HepG2 (cell line): ENCODE measurements around the gene SLC50A1. TPM values are rescaled to one million over a fixed set of nuclear protein-coding genes. Genes with fewer than 3 reads are reported as not detected.

Experiments used
- ATAD3A ChIP-seq: sonication (generic); formaldehyde crosslinking; IDR thresholded peaks from 2 replicates; pipeline ENCODE4 v1.4.0; 2020; ENCODE audit warnings: missing genetic modification reagents
- ATF3 ChIP-seq: sonication (generic); formaldehyde crosslinking; IDR thresholded peaks from 2 replicates; pipeline ENCODE4 v1.4.0; 2020; ENCODE audit warnings: missing genetic modification reagents
- FOSL2 ChIP-seq: sonication (generic); formaldehyde crosslinking; IDR thresholded peaks from 2 replicates; pipeline ENCODE4 v1.4.0; 2020; ENCODE audit warnings: missing genetic modification reagents
- HMG20B ChIP-seq: conservative IDR thresholded peaks from 2 replicates; pipeline ENCODE4 v1.6.1; 2016; ENCODE audit warnings: missing genetic modification reagents, missing compliant biosample characterization
- IKZF1 ChIP-seq: fragments of 450-650 bp; IDR thresholded peaks from 2 replicates; pipeline ENCODE4 v1.7.1; 2016
- ISX ChIP-seq: sonication (generic); formaldehyde crosslinking; conservative IDR thresholded peaks from 2 replicates; pipeline ENCODE4 v1.5.0; 2020; ENCODE audit warnings: missing genetic modification reagents
- MEIS2 ChIP-seq: sonication (generic); formaldehyde crosslinking; IDR thresholded peaks from 2 replicates; pipeline ENCODE4 v1.9.0; 2021; ENCODE audit warnings: mild to moderate bottlenecking, missing genetic modification reagents
- SMAD1 ChIP-seq: sonication (generic); formaldehyde crosslinking; IDR thresholded peaks from 2 replicates; pipeline ENCODE4 v1.4.0; 2020; ENCODE audit warnings: missing genetic modification reagents, low read depth, mild to moderate bottlenecking, borderline replicate concordance
- THYN1 ChIP-seq: sonication (generic); formaldehyde crosslinking; IDR thresholded peaks from 2 replicates; pipeline ENCODE4 v1.8.1; 2023; ENCODE audit warnings: low read depth, mild to moderate bottlenecking, moderate library complexity, missing genetic modification reagents, borderline replicate concordance
- YEATS4 ChIP-seq: sonication (generic); formaldehyde crosslinking; IDR thresholded peaks from 2 replicates; pipeline ENCODE4 v1.4.0; 2020; ENCODE audit warnings: missing genetic modification reagents, borderline replicate concordance
- ZBTB37 ChIP-seq: sonication (generic); formaldehyde crosslinking; IDR thresholded peaks from 2 replicates; pipeline ENCODE4 v1.4.0; 2020; ENCODE audit warnings: mild to moderate bottlenecking, missing genetic modification reagents
- ZBTB43 ChIP-seq: sonication (generic); formaldehyde crosslinking; conservative IDR thresholded peaks from 2 replicates; pipeline ENCODE4 v1.4.0; 2020; ENCODE audit warnings: missing genetic modification reagents
- ZFP91 ChIP-seq: sonication (generic); formaldehyde crosslinking; IDR thresholded peaks from 2 replicates; pipeline ENCODE4 v1.9.0; 2022; ENCODE audit warnings: missing genetic modification reagents, mild to moderate bottlenecking, borderline replicate concordance
- ZNF382 ChIP-seq: sonication (generic); formaldehyde crosslinking; IDR thresholded peaks from 2 replicates; pipeline ENCODE4 v1.5.0; 2020; ENCODE audit warnings: missing genetic modification reagents, mild to moderate bottlenecking, borderline replicate concordance
- ZNF780A ChIP-seq: sonication (generic); formaldehyde crosslinking; IDR thresholded peaks from 2 replicates; pipeline ENCODE4 v1.8.0; 2022; ENCODE audit warnings: mild to moderate bottlenecking, missing genetic modification reagents, moderate library complexity
- ZNF816 ChIP-seq: sonication (generic); formaldehyde crosslinking; IDR thresholded peaks from 2 replicates; pipeline ENCODE4 v1.8.0; 2022; ENCODE audit warnings: missing genetic modification reagents, mild to moderate bottlenecking, borderline replicate concordance
- ZSCAN22 ChIP-seq: sonication (generic); formaldehyde crosslinking; IDR thresholded peaks from 2 replicates; pipeline ENCODE4 v1.4.0; 2020; ENCODE audit warnings: mild to moderate bottlenecking, missing genetic modification reagents
- polyA plus RNA-seq, 8 experiments: library from polyadenylated mRNA; depleted of rRNA in 3 of 8; stranded (reverse) in 7 of 8; unstranded in 1 of 8; fragments of >200 nt; fragmentation: Illumina TruSeq in 4 of 8; extraction: Trizol in 4 of 8; gene quantifications; 2 replicates each; pipeline versions ENCODE4 v1.2.1 to v1.2.3, GENCODE V29; 2011 to 2016; ENCODE audit warnings: low read depth in 4 of 8, missing spikeins in 1 of 8, mixed read lengths in 1 of 8; ENCODE audit not compliant: insufficient read depth in 1 of 8
- total RNA-seq, 5 experiments: library from RNA; depleted of rRNA; stranded (reverse); fragments of >200 nt; fragmentation: Illumina TruSeq; extraction: Trizol; gene quantifications; 2 replicates each; pipeline ENCODE4 v1.2.3, GENCODE V29; 2016; ENCODE audit warnings: low read depth in 1 of 5
- TF ChIP-seq, protein P1 (sequence below): sonication (generic); formaldehyde crosslinking; IDR thresholded peaks from 2 replicates; pipeline ENCODE4 v1.4.0; 2020; ENCODE audit warnings: missing genetic modification reagents, borderline replicate concordance
- TF ChIP-seq, protein P2 (sequence below): sonication (generic); formaldehyde crosslinking; IDR thresholded peaks from 2 replicates; pipeline ENCODE4 v1.5.0; 2020; ENCODE audit warnings: missing genetic modification reagents

SLC50A1 gene
- total and polyA plus RNA-seq, 2 of the 13 experiments (the other 11 are each of a cell fraction or from before 2014, with no cell fraction given): 22.5 to 46.8 TPM

DNA sequence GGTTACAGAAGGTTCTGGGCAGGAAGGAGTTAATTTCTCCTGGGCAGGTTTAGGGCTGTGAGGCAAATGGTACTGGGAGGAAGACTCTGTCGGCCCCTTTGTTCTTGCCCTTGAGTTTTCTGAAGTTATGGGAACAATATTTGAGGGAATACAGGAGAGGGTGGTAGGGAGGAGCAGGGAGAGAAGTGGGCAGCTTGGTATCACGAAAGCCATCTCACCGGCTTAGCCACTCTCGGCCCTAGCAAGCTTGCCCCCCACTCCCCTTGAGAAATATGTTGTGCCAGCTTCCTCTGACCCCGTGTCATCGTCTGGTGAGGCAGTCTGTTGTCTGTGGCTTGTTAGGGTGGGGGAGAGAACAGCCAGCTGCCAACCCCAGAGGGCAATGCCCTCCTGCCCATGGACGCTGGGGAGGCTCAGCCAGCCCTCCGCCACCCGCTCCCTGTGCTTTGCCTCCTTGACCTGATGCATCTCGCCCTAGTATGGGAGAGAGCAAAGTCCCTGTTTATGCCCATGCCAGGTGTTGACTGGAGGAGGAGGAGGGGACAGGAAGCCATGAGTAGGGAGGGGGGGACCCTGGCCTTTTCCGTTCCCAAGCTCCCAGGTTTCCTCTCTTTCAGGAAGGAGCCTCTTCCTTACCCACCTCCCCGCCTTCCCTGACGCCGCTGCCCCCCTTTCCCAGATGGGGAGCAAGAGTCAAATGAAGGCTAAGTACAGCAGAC, 6.7 kb upstream of the SLC50A1 start (continued):
- peak; percentile 80 for TF ChIP-seq ZFP91 (CRISPR knock-in tag)
- no peak for TF ChIP-seq ATAD3A (CRISPR knock-in tag)
- no peak for TF ChIP-seq HMG20B
- TF ChIP-seq, protein P1, sequence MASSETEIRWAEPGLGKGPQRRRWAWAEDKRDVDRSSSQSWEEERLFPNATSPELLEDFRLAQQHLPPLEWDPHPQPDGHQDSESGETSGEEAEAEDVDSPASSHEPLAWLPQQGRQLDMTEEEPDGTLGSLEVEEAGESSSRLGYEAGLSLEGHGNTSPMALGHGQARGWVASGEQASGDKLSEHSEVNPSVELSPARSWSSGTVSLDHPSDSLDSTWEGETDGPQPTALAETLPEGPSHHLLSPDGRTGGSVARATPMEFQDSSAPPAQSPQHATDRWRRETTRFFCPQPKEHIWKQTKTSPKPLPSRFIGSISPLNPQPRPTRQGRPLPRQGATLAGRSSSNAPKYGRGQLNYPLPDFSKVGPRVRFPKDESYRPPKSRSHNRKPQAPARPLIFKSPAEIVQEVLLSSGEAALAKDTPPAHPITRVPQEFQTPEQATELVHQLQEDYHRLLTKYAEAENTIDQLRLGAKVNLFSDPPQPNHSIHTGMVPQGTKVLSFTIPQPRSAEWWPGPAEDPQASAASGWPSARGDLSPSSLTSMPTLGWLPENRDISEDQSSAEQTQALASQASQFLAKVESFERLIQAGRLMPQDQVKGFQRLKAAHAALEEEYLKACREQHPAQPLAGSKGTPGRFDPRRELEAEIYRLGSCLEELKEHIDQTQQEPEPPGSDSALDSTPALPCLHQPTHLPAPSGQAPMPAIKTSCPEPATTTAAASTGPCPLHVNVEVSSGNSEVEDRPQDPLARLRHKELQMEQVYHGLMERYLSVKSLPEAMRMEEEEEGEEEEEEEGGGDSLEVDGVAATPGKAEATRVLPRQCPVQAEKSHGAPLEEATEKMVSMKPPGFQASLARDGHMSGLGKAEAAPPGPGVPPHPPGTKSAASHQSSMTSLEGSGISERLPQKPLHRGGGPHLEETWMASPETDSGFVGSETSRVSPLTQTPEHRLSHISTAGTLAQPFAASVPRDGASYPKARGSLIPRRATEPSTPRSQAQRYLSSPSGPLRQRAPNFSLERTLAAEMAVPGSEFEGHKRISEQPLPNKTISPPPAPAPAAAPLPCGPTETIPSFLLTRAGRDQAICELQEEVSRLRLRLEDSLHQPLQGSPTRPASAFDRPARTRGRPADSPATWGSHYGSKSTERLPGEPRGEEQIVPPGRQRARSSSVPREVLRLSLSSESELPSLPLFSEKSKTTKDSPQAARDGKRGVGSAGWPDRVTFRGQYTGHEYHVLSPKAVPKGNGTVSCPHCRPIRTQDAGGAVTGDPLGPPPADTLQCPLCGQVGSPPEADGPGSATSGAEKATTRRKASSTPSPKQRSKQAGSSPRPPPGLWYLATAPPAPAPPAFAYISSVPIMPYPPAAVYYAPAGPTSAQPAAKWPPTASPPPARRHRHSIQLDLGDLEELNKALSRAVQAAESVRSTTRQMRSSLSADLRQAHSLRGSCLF (CRISPR knock-in tag): no peak
- no peak for TF ChIP-seq ZSCAN22
- no peak; the same call in 1 of the 2 replicates for TF ChIP-seq MEIS2
- TF ChIP-seq ZBTB43 (CRISPR knock-in tag): peak; percentile 89
- TF ChIP-seq ZBTB37 (CRISPR knock-in tag): no peak
- TF ChIP-seq ZNF780A (CRISPR knock-in tag): no peak
- TF ChIP-seq ATF3 (CRISPR knock-in tag): no peak
- TF ChIP-seq IKZF1: no peak
- peak; percentile 71 for TF ChIP-seq FOSL2
- TF ChIP-seq ZNF382 (CRISPR knock-in tag): no peak
- TF ChIP-seq ZNF816 (CRISPR knock-in tag): 0 out of 2 replicates have a peak, but pooled peaks have one; percentile 18
- TF ChIP-seq YEATS4 (CRISPR knock-in tag): no peak
- no peak for TF ChIP-seq THYN1 (CRISPR knock-in tag)
- TF ChIP-seq, protein P2, sequence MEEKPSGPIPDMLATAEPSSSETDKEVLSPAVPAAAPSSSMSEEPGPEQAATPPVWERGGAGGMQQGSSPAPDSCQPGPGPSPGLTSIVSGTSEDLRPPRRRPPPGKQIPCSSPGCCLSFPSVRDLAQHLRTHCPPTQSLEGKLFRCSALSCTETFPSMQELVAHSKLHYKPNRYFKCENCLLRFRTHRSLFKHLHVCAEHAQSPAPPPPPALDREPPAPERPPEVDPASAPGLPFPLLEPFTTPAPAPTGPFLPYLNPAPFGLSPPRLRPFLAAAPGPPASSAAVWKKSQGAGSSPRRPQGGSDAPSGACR (CRISPR knock-in tag): no peak
- TF ChIP-seq SMAD1 (CRISPR knock-in tag): no peak
- no peak for TF ChIP-seq ISX (CRISPR knock-in tag)
